Right lobe of liver (tissue), 4 donors: Measurements from ENCODE around the gene DDX10.

Experiments
- CTCF ChIP-seq, 4 donors: fragments of 200-600 bp in 3 of 4; fragments of 450-650 bp in 1 of 4; IDR thresholded peaks; one replicate each; pipeline versions ENCODE4 v1.5.1 to v1.8.0; 2016 to 2022; ENCODE audit warnings: antibody characterized with exemption in 4 of 4, mild to moderate bottlenecking in 2 of 4
- POLR2A ChIP-seq: fragments of 450-650 bp; IDR thresholded peaks from one replicate; pipeline ENCODE4 v1.6.1; 2017; ENCODE audit warnings: antibody characterized with exemption, mild to moderate bottlenecking
- donor health status: DM: no; HTN: no; CAD: no.
- donor health status: DM: no; HTN: no; CAD: no.
- donor health status: DM: no; HTN: yes; CAD: no.

- TF ChIP-seq CTCF (IDR thresholded peaks at IDR 0.05) (no peak), POLR2A (no peak)
Measured at GRCh38 chr11:108897071-108897481, 232.2 kb downstream of the DDX10 start.
